Measurements from ENCODE around the gene DYRK1A.
"Not testable (repeated sequence)": the region's sequence is repeated elsewhere in the genome, so short reads cannot be mapped to it uniquely, and the experiment has no call there.

DYRK1A gene

GRCh38 chr21:37516998-37517397 is 150.4 kb downstream of the DYRK1A start:
- peaks cover 5% of the 10 kb centered on the region for H3K36me3 ChIP-seq (ENCODE audit: control insufficient read depth, insufficient read depth, low read length)
- no peak overlapping the region for H3K4me3 ChIP-seq (ENCODE audit: low read length)
- no peaks in the 10 kb centered on the region for H3K9me3 ChIP-seq (ENCODE audit: control insufficient read depth, low read length)
- H3K9ac ChIP-seq (ENCODE audit: low read length): no peak overlapping the region
- H3K4me1 ChIP-seq (ENCODE audit: control insufficient read depth, insufficient read depth, low read length): peaks cover 5% of the 10 kb centered on the region
- H3K27me3 ChIP-seq (ENCODE audit: control insufficient read depth, insufficient read depth, low read length): no peaks in the 10 kb centered on the region

DNA sequence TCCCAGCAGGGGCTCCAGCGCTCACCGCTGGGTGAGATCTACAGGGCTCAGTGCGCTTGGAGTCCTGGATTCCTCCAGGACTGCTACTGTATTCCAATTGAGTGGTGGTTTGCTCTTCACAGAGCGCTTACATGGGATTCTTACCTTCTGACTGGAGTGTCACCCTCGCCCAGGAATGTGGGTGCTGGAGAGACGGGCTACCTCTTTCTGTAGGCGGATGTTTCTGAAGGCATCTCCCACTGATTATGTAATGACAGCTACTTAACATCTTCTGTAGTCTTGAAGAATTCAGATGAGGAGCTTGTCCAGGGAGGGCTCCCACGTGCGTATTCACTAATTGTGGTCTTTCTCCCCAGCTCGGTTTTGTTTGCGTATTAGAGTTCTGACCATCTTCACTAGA is 154.2 kb downstream of the DYRK1A start:
- H3K9ac ChIP-seq (ENCODE audit: low read length): no peak overlapping the region
- H3K4me3 ChIP-seq (ENCODE audit: low read length): no peak overlapping the region
- no peaks in the 10 kb centered on the region for H3K36me3 ChIP-seq (ENCODE audit: control insufficient read depth, insufficient read depth, low read length)
- no peaks in the 10 kb centered on the region for H3K4me1 ChIP-seq (ENCODE audit: control insufficient read depth, insufficient read depth, low read length)
- no peaks in the 10 kb centered on the region for H3K27me3 ChIP-seq (ENCODE audit: control insufficient read depth, insufficient read depth, low read length)
- H3K9me3 ChIP-seq (ENCODE audit: control insufficient read depth, low read length): no peaks in the 10 kb centered on the region

DNA sequence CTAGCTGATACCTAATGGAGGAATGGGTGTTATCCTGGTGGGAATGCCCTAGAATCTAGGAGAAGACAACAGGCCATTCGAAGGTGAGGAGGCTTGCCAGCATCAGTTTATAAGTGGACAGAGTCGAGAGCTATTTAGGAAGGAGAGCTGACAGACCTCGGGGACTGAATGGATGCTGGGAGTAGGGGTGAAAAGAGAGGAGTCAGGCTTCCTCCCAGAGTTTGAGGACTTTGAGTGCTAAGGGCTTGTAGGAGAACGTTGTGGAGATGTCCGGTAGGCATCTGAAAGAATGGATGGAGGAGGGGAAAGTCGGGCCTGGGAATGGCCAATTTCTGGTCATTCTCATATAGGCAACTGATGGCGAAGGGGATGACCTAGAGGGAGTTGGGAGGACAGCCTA is 155.1 kb downstream of the DYRK1A start:
- no peaks in the 10 kb centered on the region for H3K4me1 ChIP-seq (ENCODE audit: control insufficient read depth, insufficient read depth, low read length)
- no peaks in the 10 kb centered on the region for H3K27me3 ChIP-seq (ENCODE audit: control insufficient read depth, insufficient read depth, low read length)
- no peak overlapping the region for H3K9ac ChIP-seq (ENCODE audit: low read length)
- H3K9me3 ChIP-seq (ENCODE audit: control insufficient read depth, low read length): no peaks in the 10 kb centered on the region
- no peak overlapping the region for H3K4me3 ChIP-seq (ENCODE audit: low read length)
- H3K36me3 ChIP-seq (ENCODE audit: control insufficient read depth, insufficient read depth, low read length): no peaks in the 10 kb centered on the region

- no peaks in the 10 kb centered on the region for H3K27me3 ChIP-seq (ENCODE audit: control insufficient read depth, insufficient read depth, low read length)
- no peak overlapping the region for H3K9ac ChIP-seq (ENCODE audit: low read length)
- no peaks in the 10 kb centered on the region for H3K4me1 ChIP-seq (ENCODE audit: control insufficient read depth, insufficient read depth, low read length)
- H3K36me3 ChIP-seq (ENCODE audit: control insufficient read depth, insufficient read depth, low read length): no peaks in the 10 kb centered on the region
- H3K4me3 ChIP-seq (ENCODE audit: low read length): no peak overlapping the region
- no peaks in the 10 kb centered on the region for H3K9me3 ChIP-seq (ENCODE audit: control insufficient read depth, low read length)
Measured at GRCh38 chr21:37522641-37523295, 156.2 kb downstream of the DYRK1A start.

DNA sequence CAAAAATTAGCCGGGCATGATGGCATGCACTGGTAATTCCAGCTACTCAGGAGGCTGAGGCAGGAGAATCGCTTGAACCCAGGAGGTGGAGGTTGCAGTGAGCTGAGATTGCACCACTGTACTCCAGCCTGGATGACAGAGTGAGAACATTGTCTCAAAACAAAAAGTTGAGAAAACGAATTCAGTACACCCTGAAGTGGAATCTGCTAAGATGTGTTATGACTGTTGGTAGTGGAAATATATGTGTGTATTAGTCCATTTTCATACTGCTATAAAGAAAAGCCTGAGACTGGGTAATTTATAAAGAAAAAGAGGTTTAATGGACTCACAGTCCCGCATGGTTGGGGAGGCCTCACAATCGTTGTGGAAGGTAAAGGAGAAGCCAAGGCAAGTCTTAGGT is 158.4 kb downstream of the DYRK1A start:
- not testable (repeated sequence) for H3K4me1 ChIP-seq (ENCODE audit: control insufficient read depth, insufficient read depth, low read length); H3K36me3 ChIP-seq (ENCODE audit: control insufficient read depth, insufficient read depth, low read length); H3K4me3 ChIP-seq (ENCODE audit: low read length); H3K27me3 ChIP-seq (ENCODE audit: control insufficient read depth, insufficient read depth, low read length); H3K9me3 ChIP-seq (ENCODE audit: control insufficient read depth, low read length); H3K9ac ChIP-seq (ENCODE audit: low read length)

DNA sequence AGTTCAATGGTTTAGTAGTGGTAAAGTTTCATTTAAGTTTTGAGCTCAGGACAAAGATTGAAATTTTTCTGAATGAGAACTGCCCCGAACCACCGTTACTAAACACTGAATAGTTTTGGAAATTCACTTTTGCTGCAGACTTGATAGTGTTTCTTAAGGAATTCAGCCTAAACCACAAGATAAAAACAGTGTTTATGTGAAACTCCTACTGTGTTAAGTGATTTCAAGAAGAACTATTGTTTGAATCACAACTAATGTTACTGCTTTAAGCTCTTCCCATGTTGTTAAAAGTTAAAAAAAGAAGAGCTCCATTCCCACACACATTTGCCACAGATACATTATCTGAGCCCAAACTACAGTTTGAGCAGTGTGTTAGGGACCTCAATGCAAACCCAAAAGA is 159.2 kb downstream of the DYRK1A start:
- Histone ChIP-seq H3K4me1 (ENCODE audit: control insufficient read depth, insufficient read depth, low read length) (peaks cover 2% of the 10 kb centered on the region), H3K9me3 (ENCODE audit: control insufficient read depth, low read length) (no peaks in the 10 kb centered on the region), H3K4me3 (ENCODE audit: low read length) (no peak overlapping the region), H3K36me3 (ENCODE audit: control insufficient read depth, insufficient read depth, low read length) (no peaks in the 10 kb centered on the region), H3K27me3 (ENCODE audit: control insufficient read depth, insufficient read depth, low read length) (no peaks in the 10 kb centered on the region), H3K9ac (ENCODE audit: low read length) (no peak overlapping the region)

DNA sequence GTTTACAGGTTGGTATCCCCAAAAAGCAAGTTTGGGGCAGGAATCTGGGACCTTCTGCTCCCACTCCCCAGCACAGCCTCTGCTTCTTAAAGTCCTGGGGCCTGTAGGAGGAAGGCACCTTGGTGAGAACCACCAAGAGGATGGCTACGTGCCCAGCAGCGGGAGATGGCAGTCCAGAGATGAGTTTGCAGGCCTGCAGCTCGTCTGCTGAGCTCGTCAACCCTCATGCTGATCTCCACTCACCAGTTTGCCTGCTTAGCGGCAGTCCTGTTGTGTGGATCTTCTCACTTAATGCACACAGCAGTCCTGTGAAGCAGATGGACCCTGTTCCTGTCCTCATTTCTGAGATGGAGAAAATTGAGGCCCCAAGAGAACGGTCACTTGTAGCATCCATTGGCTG is 160.5 kb downstream of the DYRK1A start:
- no peaks in the 10 kb centered on the region for H3K9me3 ChIP-seq (ENCODE audit: control insufficient read depth, low read length)
- H3K9ac ChIP-seq (ENCODE audit: low read length): no peak overlapping the region
- H3K4me1 ChIP-seq (ENCODE audit: control insufficient read depth, insufficient read depth, low read length): peaks cover 13% of the 10 kb centered on the region
- H3K36me3 ChIP-seq (ENCODE audit: control insufficient read depth, insufficient read depth, low read length): no peaks in the 10 kb centered on the region
- H3K4me3 ChIP-seq (ENCODE audit: low read length): no peak overlapping the region
- H3K27me3 ChIP-seq (ENCODE audit: control insufficient read depth, insufficient read depth, low read length): no peaks in the 10 kb centered on the region

GRCh38 chr21:37527716-37528115 is 161.1 kb downstream of the DYRK1A start:
- Histone ChIP-seq H3K4me3 (ENCODE audit: low read length) (no peak overlapping the region), H3K9ac (ENCODE audit: low read length) (no peak overlapping the region), H3K27me3 (ENCODE audit: control insufficient read depth, insufficient read depth, low read length) (no peaks in the 10 kb centered on the region), H3K36me3 (ENCODE audit: control insufficient read depth, insufficient read depth, low read length) (no peaks in the 10 kb centered on the region), H3K4me1 (ENCODE audit: control insufficient read depth, insufficient read depth, low read length) (peaks cover 14% of the 10 kb centered on the region), H3K9me3 (ENCODE audit: control insufficient read depth, low read length) (no peaks in the 10 kb centered on the region)

GRCh38 chr21:37528150-37528937 is 161.8 kb downstream of the DYRK1A start:
- Histone ChIP-seq H3K27me3 (ENCODE audit: control insufficient read depth, insufficient read depth, low read length) (no peaks in the 10 kb centered on the region), H3K36me3 (ENCODE audit: control insufficient read depth, insufficient read depth, low read length) (no peaks in the 10 kb centered on the region), H3K9me3 (ENCODE audit: control insufficient read depth, low read length) (no peaks in the 10 kb centered on the region), H3K4me1 (ENCODE audit: control insufficient read depth, insufficient read depth, low read length) (peaks cover 20% of the 10 kb centered on the region), H3K4me3 (ENCODE audit: low read length) (no peak overlapping the region), H3K9ac (ENCODE audit: low read length) (no peak overlapping the region)

DNA sequence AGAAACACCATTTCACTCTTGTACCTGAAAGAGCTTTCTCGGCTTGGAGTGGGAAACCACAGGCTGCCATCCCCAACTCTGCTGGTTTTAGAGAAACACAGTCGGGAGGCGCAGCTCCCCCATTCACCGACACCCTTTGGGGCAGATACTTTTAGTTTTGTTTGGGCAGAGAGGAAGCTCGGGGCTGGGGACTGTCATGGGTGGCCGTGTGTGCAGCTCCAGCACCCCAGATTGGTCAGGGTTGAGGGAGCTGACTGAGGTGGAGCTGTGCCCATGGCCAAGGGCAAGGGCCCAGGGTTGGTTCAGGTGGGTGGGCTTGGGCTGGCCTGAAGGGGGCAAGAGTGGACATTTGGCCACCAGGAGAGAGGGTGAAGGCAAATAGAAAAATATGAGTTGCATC is 163.1 kb downstream of the DYRK1A start:
- Histone ChIP-seq H3K9me3 (ENCODE audit: control insufficient read depth, low read length) (no peaks in the 10 kb centered on the region), H3K4me3 (ENCODE audit: low read length) (no peak overlapping the region), H3K36me3 (ENCODE audit: control insufficient read depth, insufficient read depth, low read length) (no peaks in the 10 kb centered on the region), H3K9ac (ENCODE audit: low read length) (no peak overlapping the region), H3K27me3 (ENCODE audit: control insufficient read depth, insufficient read depth, low read length) (peaks cover 4% of the 10 kb centered on the region), H3K4me1 (ENCODE audit: control insufficient read depth, insufficient read depth, low read length) (peaks cover 23% of the 10 kb centered on the region)

- no peak overlapping the region for H3K4me3 ChIP-seq (ENCODE audit: low read length)
Measured at GRCh38 chr21:37530901-37531351, 164.4 kb downstream of the DYRK1A start.

DNA sequence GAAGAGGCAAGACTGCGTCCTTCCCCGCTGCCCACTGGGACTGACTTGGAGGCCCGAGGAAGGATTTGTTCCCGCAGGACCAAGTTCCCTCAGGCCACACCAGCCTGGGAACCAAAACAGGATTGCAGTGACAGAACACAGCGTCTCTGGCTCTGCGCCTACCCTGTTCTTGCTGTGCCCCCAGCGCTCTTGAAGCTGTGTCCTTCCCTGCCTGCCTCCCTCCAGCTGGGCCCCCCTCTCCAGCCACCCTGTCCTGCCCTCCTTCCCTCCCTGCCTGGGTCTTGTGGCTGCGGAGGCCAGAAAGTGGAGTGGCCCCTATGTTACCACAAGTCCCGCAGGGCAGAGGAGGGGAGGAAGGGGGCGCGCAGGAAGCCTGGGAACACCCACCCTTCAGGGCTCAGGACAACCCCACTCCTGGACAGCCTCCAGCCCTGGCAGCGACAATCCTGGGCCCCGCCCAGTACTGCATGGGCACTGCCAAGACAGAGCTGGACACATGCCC is 164.9 kb downstream of the DYRK1A start:
- peak overlapping the region; percentile 7 for H3K9ac ChIP-seq (ENCODE audit: low read length)
- no peak overlapping the region for H3K4me3 ChIP-seq (ENCODE audit: low read length)
- no peaks in the 10 kb centered on the region for H3K36me3 ChIP-seq (ENCODE audit: control insufficient read depth, insufficient read depth, low read length)
- no peaks in the 10 kb centered on the region for H3K9me3 ChIP-seq (ENCODE audit: control insufficient read depth, low read length)
- H3K4me1 ChIP-seq (ENCODE audit: control insufficient read depth, insufficient read depth, low read length): peaks cover 23% of the 10 kb centered on the region
- H3K27me3 ChIP-seq (ENCODE audit: control insufficient read depth, insufficient read depth, low read length): peaks cover 7% of the 10 kb centered on the region

More at GRCh38 chr21:37530901-37531351, 164.4 kb downstream of the DYRK1A start:
- peak overlapping the region; percentile 7 for H3K9ac ChIP-seq (ENCODE audit: low read length)
- no peaks in the 10 kb centered on the region for H3K36me3 ChIP-seq (ENCODE audit: control insufficient read depth, insufficient read depth, low read length)
- peaks cover 23% of the 10 kb centered on the region for H3K4me1 ChIP-seq (ENCODE audit: control insufficient read depth, insufficient read depth, low read length)
- H3K9me3 ChIP-seq (ENCODE audit: control insufficient read depth, low read length): no peaks in the 10 kb centered on the region
- H3K27me3 ChIP-seq (ENCODE audit: control insufficient read depth, insufficient read depth, low read length): peaks cover 7% of the 10 kb centered on the region
